Activated B cell treated with CpG ODN at 0.5 μM for 24 hours (primary cell): ENCODE results near the gene RNF26. TPM values are rescaled to one million over a fixed set of nuclear protein-coding genes. Genes with fewer than 3 reads are reported as not detected.

Experiments
- ATAC-seq: fragments of 200-7000 bp; cut with Tn5 transposase; one replicate; pipeline ENCODE4 v1.10.0; 2021; ENCODE audit warnings: low read depth, mild to moderate bottlenecking, moderate library complexity
- CTCF ChIA-PET: fragments of 350-600 bp; sonication (Branson Sonifier 250); formaldehyde crosslinking; loops from one replicate; lab custom pipeline; 2021; ENCODE audit warnings: antibody characterized with exemption; lab: Charles Lee
- POLR2A ChIA-PET: fragments of 350-600 bp; sonication (Branson Sonifier 250); formaldehyde crosslinking; loops from one replicate; lab custom pipeline; 2021; ENCODE audit warnings: antibody characterized with exemption; lab: Charles Lee
- DNase-seq: peaks from one replicate; pipeline ENCODE4 v3.0.0; 2022
- H3K27ac Mint-ChIP-seq: one replicate; pipeline ENCODE4 v1.8.0; 2020; ENCODE audit warnings: mixed read lengths
- H3K27me3 Mint-ChIP-seq: one replicate; pipeline ENCODE4 v1.8.0; 2021; ENCODE audit warnings: mixed read lengths
- H3K36me3 Mint-ChIP-seq: one replicate; pipeline ENCODE4 v1.8.0; 2021; ENCODE audit warnings: low read depth, mixed read lengths
- H3K4me1 Mint-ChIP-seq: one replicate; pipeline ENCODE4 v1.8.0; 2021; ENCODE audit warnings: mixed read lengths
- H3K4me3 Mint-ChIP-seq: one replicate; pipeline ENCODE4 v1.8.0; 2020; ENCODE audit warnings: mild to moderate bottlenecking, mixed read lengths
- H3K9me3 Mint-ChIP-seq: one replicate; pipeline ENCODE4 v1.8.0; 2020; ENCODE audit warnings: mixed read lengths
- intact Hi-C: fragments of 100-400 bp; cut with micrococcal nuclease; formaldehyde crosslinking; loops from one replicate; pipeline ENCODE4 v1.15.1; 2024
- total RNA-seq: library from RNA; stranded (reverse); gene quantifications from 2 replicates; pipeline ENCODE4 v1.2.3, GENCODE V29; 2022
- TF ChIP-seq, protein P1 (sequence below): fragments of 200-600 bp; IDR thresholded peaks from one replicate; pipeline ENCODE4 v1.8.0; 2022; ENCODE audit warnings: antibody characterized with exemption, mild to moderate bottlenecking

The RNF26 gene
- total RNA-seq, 1 donor from 2014 or later: 21.2 TPM

DNA sequence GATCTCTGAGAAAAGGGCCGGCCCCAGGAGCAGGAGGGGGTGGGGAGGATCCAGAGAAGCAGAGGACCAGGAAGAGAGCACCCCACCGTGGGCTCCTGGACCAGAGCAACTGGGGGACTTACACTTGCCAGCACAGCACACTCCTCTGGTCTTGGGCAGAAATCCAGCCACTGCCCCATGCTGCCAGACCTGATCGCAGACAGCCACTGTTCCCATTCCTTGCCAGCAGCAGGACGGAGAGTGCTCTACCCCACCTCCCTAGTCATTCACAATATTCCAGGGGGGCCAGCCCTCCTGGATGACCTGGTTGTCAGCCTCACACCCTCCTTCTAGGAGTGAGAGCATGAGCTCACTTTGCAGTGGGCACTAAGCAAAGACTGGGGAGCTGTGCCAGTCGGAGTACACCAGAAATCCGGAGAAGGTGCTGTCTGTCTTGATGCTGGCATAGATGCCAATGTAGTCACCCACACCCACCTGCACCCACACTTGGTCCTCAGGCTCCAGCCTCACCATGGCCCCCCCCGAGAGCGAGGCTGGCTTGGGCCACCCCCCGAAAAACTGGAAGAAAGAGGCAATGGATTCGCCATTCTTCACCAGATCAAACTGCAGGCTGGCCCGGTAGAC, 4.8 kb downstream of the RNF26 start:
- DNase-seq (no peak), ATAC-seq (no peak)
- intact Hi-C loops: loop anchor here (1.0 kb wide), 1 partner anchor 42 kb away; the partner anchor contains the start of gene USP2
- Mint-ChIP-seq H3K4me1 (peaks cover 35% of the 10 kb centered on the region), H3K9me3 (no peaks in the 10 kb centered on the region), H3K36me3 (peaks cover 15% of the 10 kb centered on the region), H3K27ac (no peak overlapping the region), H3K4me3 (no peak overlapping the region), H3K27me3 (peaks cover 30% of the 10 kb centered on the region)
- TF ChIP-seq, protein P1, sequence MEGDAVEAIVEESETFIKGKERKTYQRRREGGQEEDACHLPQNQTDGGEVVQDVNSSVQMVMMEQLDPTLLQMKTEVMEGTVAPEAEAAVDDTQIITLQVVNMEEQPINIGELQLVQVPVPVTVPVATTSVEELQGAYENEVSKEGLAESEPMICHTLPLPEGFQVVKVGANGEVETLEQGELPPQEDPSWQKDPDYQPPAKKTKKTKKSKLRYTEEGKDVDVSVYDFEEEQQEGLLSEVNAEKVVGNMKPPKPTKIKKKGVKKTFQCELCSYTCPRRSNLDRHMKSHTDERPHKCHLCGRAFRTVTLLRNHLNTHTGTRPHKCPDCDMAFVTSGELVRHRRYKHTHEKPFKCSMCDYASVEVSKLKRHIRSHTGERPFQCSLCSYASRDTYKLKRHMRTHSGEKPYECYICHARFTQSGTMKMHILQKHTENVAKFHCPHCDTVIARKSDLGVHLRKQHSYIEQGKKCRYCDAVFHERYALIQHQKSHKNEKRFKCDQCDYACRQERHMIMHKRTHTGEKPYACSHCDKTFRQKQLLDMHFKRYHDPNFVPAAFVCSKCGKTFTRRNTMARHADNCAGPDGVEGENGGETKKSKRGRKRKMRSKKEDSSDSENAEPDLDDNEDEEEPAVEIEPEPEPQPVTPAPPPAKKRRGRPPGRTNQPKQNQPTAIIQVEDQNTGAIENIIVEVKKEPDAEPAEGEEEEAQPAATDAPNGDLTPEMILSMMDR: no peak
- CTCF ChIA-PET: interaction anchor here (0.6 to 3.3 kb wide), 11 partner anchors 9 to 271 kb away, joined by 3 to 38 read pairs (median 4); partner anchors contain the start of genes USP2 and VPS11
- POLR2A ChIA-PET: interaction anchor here (1.0 kb wide), 2 partner anchors 11 to 22 kb away, joined by 3 read pairs; partner anchors contain the start of gene MCAM

DNA sequence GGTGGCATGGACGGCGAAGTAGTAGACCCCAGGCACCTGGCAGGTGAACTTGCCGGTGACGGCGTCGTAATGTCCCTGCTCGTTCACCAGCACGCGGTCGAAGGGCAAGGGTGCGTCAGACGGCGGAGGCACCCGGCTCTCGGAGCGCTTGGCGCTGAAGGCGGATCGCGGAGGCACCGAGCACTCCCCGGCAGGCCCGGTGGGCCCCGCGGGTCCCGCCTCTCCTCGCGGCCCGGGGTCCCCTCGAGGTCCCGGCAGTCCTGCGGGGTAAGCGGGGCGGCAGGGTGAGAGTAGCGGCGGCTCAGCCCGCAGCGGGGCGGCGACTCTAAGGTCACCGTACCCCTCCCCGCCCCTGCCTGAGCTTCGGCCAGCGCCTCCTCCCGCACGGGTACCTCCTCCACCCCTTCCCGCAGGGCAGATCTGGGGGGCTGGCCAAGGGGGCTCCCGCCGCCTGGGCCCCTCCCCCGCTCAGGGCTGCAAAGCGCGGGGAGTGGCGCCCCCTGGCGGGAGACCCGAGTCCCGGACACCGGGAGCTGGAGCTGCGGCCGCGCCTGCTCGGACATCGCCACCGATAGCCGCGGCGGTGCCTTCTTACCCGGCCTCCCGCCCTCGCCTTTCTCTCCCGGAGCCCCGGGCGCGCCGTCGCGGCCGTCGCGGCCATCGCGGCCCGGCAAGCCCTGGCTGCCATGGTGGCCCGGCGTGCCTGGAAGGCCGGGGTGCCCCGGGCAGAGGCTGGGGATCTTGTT, 5.4 kb downstream of the RNF26 start:
- Mint-ChIP-seq H3K4me3 (no peak overlapping the region), H3K4me1 (peaks cover 31% of the 10 kb centered on the region), H3K36me3 (peaks cover 11% of the 10 kb centered on the region), H3K9me3 (no peaks in the 10 kb centered on the region), H3K27ac (no peak overlapping the region), H3K27me3 (peaks cover 36% of the 10 kb centered on the region)
- intact Hi-C loops: loop anchor here (1.0 kb wide), 1 partner anchor 17 kb away; no protein-coding TSS in a partner anchor
- ChIA-PET POLR2A (no interaction called here), CTCF (interaction anchor here (0.6 to 3.3 kb wide), 6 partner anchors 9 to 272 kb away, joined by 3 to 38 read pairs (median 4); partner anchors contain the start of gene VPS11)
- DNase-seq: peak; percentile 19
- ATAC-seq: peak; percentile 16
- TF ChIP-seq, protein P1: no peak

DNA sequence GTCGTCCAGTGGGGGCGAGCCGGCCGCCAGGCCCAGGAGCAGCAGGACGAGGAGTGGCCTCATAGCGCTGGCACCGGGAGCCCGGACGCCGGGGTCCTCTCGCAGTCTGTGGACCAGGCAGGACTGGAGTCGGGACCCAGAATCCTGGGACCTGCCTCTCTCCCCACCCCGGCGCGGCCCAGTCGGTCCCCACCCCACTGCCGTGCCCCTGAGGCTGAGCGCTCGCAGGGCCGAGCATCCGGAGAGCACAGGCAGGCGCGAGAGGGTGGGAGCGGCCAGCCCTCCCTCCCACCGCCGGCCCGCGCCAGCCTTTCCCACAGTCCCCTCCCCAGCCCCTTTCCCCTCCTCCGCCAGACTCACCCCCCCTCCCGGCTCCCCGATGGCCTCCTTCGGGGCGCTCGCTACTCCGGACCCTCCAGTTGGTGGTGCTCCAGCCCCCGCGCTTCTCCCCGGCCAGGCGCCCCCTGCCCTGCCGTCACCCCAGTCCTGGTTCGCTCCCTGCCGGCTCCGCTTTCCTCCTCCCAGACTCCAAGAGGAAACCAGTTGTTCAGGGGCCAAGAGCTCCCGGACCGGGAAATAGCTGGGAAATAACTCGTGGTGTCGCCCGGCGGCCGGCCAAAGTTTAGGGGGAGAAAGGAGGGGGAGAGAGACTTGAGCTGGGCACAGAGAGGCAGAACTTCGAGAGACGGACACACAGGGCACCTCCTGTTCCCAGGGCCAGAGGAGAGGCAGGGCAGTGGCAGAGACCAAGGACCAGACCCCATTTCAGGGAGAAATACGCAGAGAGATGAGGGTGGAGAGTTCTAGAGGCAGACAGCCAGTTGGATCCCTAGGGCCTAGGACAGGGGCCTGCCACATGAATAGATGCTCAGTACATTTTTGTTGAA, 6.3 kb downstream of the RNF26 start, which contains the start of gene C1QTNF5:
TSS of gene C1QTNF5 (minus strand) at position 549 of the 887 bp plus-strand sequence. CDS start at position 63, 486 bp downstream.
- intact Hi-C loops: loop anchor here (1.0 kb wide), 1 partner anchor 16 kb away; no protein-coding TSS in a partner anchor
- H3K36me3 Mint-ChIP-seq: peaks cover 10% of the 10 kb centered on the region
- peaks cover 36% of the 10 kb centered on the region for H3K27me3 Mint-ChIP-seq
- POLR2A ChIA-PET: no interaction called here
- TF ChIP-seq, protein P1: no peak
- peaks cover 23% of the 10 kb centered on the region for H3K4me1 Mint-ChIP-seq
- H3K9me3 Mint-ChIP-seq: no peaks in the 10 kb centered on the region
- CTCF ChIA-PET: interaction anchor here (1.1 to 1.2 kb wide), 3 partner anchors 8 to 24 kb away, joined by 3 to 4 read pairs (median 3); no protein-coding TSS in a partner anchor
- no peak within 1 kb of the TSS for H3K27ac Mint-ChIP-seq
- ATAC-seq (no peak), DNase-seq (no peak)
- peak within 1 kb of the TSS; percentile 25 for H3K4me3 Mint-ChIP-seq

DNA sequence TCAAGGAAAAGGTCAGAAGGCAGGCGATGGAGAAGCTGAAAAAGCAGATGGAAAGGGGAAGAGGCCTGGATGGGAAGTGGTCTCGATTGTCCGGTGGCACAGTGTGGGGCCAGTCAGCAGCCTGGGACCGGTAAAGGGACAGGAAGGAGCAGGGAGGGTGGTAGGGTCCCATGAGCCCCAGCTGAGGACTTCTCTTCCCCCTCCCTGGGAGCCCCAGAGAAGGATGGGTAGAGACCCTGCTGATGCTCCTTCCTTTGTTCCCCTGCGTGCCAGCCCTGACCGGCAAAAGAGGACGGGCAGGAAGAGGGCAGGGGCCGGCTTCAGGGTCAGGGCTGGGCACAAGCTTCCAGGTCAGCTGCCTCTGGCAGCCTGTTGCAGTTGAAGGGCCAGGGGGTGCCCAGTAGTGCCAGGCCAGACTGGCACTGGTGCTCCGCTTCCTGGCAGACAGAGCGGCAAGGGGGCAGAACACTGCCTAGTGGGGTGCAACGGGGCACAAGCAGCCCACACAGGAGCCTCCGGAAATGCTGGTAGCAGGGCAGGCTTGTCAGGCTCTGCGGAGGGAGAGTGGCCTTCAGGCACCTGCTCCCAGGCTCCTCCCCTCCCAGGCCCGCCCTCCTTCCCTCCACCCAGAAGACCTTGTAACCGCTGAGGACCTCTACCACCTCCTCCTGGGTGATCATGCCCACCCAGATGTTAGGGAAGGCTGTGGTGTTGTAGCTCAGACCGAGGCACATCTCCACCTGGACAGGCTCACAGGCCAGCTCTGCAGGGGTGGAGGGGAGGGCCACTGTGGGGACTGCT, 7.1 kb downstream of the RNF26 start:
- Mint-ChIP-seq H3K4me3 (peak overlapping the region; percentile 25), H3K9me3 (no peaks in the 10 kb centered on the region), H3K36me3 (peaks cover 3% of the 10 kb centered on the region), H3K27me3 (peaks cover 40% of the 10 kb centered on the region), H3K27ac (no peak overlapping the region), H3K4me1 (peaks cover 21% of the 10 kb centered on the region)
- intact Hi-C loops: no loop called here
- DNase-seq (no peak), ATAC-seq (no peak)
- TF ChIP-seq, protein P1: no peak
- ChIA-PET POLR2A (no interaction called here), CTCF (interaction anchor here (1.2 kb wide), 1 partner anchor 15 kb away, joined by 4 read pairs; no protein-coding TSS in a partner anchor)
